Measurements from ENCODE around the gene DDIT3.
A peak's percentile ranks its signal among the peaks of the same experiment; 100 is the strongest.

GRCh38 chr12:57520053-57520818, at the start of gene DDIT3:
- TF ChIP-seq POLR2A (IDR thresholded peaks at IDR 0.05; ENCODE audit: extremely low read depth, insufficient read length) = peak; percentile 98
- TF ChIP-seq CTCF (IDR thresholded peaks at IDR 0.05; ENCODE audit: low read depth, low read length) = no peak
- TF ChIP-seq MYC (IDR thresholded peaks at IDR 0.05; ENCODE audit: low read depth, low read length) = no peak; the same call in 1 of the 2 replicates

Measured in NB4 (cell line).